NCI-H128 (cell line): Measurements from ENCODE around the gene ITGA6.
"Not testable (repeated sequence)": the region's sequence is repeated elsewhere in the genome, so short reads cannot be mapped to it uniquely, and the experiment has no call there.

ENCODE experiments used
- DNase-seq: peaks from one replicate; lab custom pipeline; 2025; ENCODE audit not compliant: unreplicated experiment; lab: John Stamatoyannopoulos, UW

Gene ITGA6

GRCh38 chr2:172513524-172513900 is 86.1 kb downstream of the ITGA6 start:
- DNase-seq = no peak

GRCh38 chr2:172513935-172514586 is 86.7 kb downstream of the ITGA6 start:
- no peak for DNase-seq

- no peak for DNase-seq
Measured at GRCh38 chr2:172516299-172516698, 88.9 kb downstream of the ITGA6 start.

GRCh38 chr2:172518995-172519394 is 91.6 kb downstream of the ITGA6 start:
- DNase-seq = no peak

GRCh38 chr2:172525601-172526000 is 98.2 kb downstream of the ITGA6 start:
- DNase-seq = no peak

- DNase-seq = no peak
Measured at GRCh38 chr2:172531309-172531708, 103.9 kb downstream of the ITGA6 start.

GRCh38 chr2:172532461-172532860 is 105.1 kb downstream of the ITGA6 start:
- not testable (repeated sequence) for DNase-seq

- DNase-seq = no peak
Measured at GRCh38 chr2:172533687-172534086, 106.3 kb downstream of the ITGA6 start.

GRCh38 chr2:172535119-172535518 is 107.7 kb downstream of the ITGA6 start:
- DNase-seq = no peak

GRCh38 chr2:172537851-172538250 is 110.5 kb downstream of the ITGA6 start:
- DNase-seq = not testable (repeated sequence)

GRCh38 chr2:172539767-172540166 is 112.4 kb downstream of the ITGA6 start:
- DNase-seq = no peak

- DNase-seq = no peak
Measured at GRCh38 chr2:172540421-172540820, 113.0 kb downstream of the ITGA6 start.

- no peak for DNase-seq
Measured at GRCh38 chr2:172545408-172546075, 118.2 kb downstream of the ITGA6 start.

GRCh38 chr2:172549131-172549530 is 121.7 kb downstream of the ITGA6 start:
- DNase-seq = no peak

- DNase-seq = not testable (repeated sequence)
Measured at GRCh38 chr2:172549802-172550201, 122.4 kb downstream of the ITGA6 start.

GRCh38 chr2:172550419-172550818 is 123.0 kb downstream of the ITGA6 start:
- DNase-seq = no peak

GRCh38 chr2:172551271-172551670 is 123.9 kb downstream of the ITGA6 start:
- no peak for DNase-seq

- DNase-seq = no peak
Measured at GRCh38 chr2:172552547-172553291, 125.3 kb downstream of the ITGA6 start.

- DNase-seq = no peak
Measured at GRCh38 chr2:172554352-172555271, 127.2 kb downstream of the ITGA6 start.

- no peak for DNase-seq
Measured at GRCh38 chr2:172555272-172555521, 127.8 kb downstream of the ITGA6 start.
